Activated CD4-positive, CD25-positive, alpha-beta regulatory T cell treated with anti-CD3 and anti-CD28 coated beads, Interleukin-2, amount 50 U/mL, for 24 hours (primary cell): Measurements from ENCODE around the gene ARL6IP1.
"Not testable (repeated sequence)": the region's sequence is repeated elsewhere in the genome, so short reads cannot be mapped to it uniquely, and the experiment has no call there.

Source experiments
- ATAC-seq, 2 donors: fragments of 150-1000 bp; cut with Tn5 transposase; one replicate each; pipeline ENCODE4 v1.10.0; 2021; ENCODE audit warnings: mild to moderate bottlenecking in 1 of 2, moderate library complexity in 1 of 2

The ARL6IP1 gene

DNA sequence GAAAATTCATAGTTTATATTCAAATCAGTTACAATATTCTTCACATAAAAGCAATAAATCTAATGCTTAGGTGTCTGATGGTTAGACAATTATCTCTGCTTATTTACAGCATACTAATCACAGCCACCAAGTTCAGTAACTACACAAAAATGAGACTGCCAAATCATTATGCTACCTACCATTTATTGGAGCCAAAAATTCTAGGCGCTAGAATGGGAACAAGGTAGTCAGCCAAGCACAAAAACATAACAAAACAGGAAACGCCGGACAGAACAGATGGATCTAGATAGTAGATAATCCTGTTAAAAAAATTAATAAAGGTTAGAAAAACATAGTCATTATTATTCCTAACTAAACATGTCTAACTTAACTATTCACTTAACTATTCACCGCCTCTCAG, 3.6 kb downstream of the ARL6IP1 start:
- no peak for ATAC-seq

DNA sequence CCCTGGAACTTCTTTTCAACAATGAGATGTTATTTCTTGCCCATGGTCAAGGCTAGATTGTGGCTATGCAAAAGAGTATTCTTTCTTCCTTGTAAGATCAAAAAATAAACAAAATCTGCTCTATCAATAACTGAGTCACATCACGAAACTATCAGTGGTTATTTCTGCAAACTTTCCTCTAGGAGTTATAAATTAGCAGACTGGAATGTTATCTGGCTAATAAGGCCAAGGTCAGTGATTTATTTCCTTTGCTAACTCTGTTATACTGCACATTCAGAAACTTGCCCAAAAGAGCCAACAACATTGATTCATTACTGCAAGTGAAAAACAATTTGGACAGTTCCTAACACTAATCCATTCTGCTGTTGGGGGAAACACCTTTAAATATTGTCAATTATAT, 5.0 kb downstream of the ARL6IP1 start:
- ATAC-seq = no peak

DNA sequence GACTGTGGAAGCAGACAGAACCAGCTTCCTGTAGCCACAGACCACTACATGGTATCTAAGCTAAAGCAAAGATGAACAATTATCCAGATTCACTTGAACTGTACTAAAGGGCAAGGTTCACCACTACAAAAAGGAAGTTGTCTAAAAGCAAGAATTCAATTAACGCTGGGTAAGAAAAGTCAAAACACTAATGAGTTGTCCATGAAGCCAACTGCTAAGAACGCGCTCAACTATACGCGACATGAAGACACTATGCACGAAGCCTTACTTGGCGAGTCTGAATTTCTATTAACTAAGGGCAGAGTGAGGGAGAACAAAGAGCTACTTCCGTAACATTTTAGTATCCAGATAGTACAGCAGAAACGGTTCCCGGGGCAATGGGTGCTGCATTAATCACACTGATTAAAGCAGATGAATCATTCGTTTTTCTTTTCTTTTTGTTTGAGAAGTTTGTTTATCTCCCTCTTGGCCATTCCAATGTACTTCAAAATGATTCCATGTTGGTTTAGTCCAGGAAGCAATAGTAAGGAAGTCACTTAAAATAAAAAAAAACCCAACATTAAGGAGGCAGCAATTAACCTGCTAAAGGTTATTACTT, 8.4 kb downstream of the ARL6IP1 start:
- ATAC-seq = no peak

DNA sequence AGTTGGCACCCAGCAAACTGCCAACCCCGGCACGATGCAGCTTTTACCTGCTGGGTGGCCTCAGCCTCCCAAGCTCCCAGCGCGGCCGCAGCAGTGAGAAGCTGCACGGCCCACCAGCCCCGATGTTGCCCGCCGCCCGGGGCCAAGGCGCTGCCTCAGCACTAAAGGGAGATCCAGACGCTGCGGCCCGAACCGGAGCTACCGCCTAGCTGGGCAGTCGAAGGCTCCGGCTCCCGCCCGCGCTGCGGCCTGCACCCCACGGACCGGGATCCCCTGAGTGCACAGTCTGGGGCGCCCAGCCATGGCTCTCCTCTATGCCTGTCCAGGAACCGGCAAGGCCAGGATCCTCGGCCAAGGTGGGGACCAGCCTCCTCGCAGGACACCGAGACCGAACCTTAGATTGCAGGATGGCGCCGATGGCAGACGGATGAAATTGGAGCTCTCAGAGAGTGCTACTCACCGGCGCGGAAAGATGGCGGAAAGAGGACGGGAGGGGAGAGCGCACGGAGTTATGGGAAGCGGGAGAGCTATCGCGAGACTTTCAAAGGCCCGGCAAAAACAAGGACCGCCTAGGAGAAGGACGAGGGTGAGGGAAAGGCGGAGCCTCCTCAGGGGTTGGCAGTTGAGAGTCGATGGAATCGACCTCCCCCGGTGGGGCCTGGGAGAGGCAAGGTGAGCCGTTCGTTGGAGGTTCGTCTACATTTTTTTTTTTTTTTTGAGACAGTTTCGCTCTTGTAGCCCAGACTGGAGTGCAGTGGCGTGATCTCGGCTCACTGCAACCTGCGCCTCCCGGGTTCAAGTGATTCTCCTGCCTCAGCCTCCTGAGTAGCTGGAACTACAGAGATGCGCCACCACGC, 11.3 kb downstream of the ARL6IP1 start, which contains the start of gene RPS15A:
Gene RPS15A (minus strand): TSS at position 485 of the 857 bp plus-strand sequence. CDS start 1,221 bp downstream, outside the sequence.
- ATAC-seq = peak; percentile 95

DNA sequence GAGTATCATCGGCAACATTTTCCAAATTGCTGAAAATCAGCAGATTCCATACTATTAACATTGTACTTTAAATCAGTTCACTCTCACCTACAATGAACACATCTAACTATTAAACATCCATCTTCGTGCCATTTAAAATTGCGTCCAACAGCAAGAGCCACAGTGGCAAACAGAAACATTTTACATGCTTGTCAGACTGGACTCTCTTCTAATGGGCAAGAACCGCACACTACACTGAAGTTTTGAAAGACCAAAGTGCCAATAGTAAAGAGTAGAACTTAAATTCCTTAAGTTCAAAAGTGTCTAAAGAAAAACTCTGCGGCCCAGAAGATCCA, 11.9 kb downstream of the ARL6IP1 start:
- no peak for ATAC-seq

DNA sequence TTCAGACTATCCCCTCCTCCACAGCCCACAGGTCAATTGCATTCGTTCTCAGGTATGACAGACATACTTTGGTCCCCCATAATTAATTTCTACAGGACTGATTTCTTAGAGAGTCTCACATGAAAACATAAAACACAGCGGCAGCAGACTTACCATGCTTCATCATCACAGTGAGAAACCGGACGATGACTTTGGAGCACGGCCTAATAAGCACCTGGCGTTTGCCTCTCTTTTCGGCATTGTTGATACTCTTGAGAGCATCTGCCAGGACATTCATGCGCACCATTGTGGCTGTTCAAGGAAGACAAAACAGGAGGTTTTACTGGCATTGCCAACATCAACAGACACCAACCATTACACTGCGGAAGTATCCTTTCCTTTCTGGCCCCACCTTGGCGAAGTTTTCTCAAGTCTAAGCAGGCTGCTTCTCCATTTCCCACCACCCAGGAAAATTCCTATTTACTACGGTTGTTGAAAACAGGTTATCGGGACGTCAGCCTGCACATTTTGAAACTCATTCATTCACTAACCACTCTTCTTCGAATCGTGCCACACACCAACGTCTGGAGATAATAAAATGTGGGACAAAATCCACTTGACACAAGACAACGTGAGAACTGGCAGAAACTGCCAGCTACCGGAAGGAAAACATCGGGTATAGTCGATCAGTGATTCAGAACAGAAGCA, 12.4 kb downstream of the ARL6IP1 start:
- no peak for ATAC-seq

DNA sequence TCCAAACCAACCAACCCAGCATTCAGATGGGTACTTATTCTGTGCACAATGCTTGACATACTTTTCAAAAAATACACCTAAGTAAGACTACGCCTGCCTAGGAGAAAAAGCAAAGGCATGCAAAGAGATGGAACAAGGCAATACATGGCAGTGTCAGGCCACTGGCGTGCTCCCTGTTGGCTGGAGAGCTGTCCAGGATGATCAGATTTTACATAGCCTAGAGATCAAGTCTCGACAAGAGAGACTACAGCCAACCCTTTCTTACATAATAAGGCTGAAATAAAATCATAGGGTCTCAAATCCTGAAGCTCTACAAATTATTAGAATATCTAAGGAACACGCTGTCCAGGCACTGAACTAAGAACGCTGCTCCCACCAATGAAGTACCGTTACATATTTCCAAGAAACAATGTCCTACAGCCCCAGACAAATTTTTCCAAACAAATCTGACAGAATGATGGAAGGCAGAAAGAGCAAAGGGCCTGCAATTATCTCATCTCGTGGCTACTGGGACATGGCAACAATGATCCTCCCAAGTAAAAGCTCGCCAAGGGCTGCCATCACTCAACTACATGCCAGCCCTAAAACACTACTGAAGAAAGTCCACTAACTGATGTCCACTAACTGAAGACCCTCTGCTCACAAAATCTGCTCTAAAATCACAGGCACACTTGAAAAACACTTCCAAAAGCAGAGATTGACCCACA, 16.3 kb downstream of the ARL6IP1 start:
- no peak for ATAC-seq

DNA sequence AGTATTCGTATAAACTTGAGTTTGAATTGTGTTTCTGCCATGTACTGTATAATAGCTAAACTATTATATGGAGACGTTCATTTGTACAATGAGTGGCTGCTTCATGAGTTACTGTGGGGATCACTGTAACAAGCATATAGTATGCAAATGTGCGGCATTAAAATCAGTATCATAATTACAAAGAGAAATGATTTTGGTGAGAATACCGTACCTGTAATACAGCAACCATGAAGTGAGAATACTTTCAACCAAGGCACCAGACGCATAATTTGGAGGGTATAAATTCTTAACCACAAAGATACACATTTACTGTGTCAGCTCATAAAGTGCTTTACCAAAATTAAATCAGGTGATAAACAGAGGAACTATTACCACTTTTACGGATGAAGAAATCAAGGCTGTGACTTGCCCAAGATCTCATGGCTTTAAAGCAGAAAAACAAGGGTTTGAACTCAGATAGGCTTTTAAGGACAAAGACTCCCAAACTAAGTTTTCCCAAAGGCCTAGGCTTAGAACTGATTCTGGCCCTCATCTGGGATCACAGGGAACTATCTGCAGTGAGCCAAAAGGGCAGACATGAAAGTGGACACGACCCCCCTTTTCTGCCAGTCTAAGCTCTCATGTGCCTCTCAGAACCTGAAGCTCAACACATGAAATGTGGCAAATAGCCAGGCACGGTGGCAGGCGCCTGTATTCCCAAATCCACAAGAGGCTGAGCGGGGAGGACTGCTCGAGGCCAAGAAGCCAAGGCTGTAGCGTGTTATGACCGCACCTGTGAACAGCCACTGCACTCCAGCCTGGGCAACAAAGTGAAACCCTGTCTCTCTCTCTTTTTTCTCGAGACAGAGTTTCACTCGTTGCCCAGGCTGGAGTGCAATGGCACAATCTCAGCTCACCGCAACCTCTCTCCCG, 17.7 kb downstream of the ARL6IP1 start:
- ATAC-seq = peak; percentile 63 to 78

DNA sequence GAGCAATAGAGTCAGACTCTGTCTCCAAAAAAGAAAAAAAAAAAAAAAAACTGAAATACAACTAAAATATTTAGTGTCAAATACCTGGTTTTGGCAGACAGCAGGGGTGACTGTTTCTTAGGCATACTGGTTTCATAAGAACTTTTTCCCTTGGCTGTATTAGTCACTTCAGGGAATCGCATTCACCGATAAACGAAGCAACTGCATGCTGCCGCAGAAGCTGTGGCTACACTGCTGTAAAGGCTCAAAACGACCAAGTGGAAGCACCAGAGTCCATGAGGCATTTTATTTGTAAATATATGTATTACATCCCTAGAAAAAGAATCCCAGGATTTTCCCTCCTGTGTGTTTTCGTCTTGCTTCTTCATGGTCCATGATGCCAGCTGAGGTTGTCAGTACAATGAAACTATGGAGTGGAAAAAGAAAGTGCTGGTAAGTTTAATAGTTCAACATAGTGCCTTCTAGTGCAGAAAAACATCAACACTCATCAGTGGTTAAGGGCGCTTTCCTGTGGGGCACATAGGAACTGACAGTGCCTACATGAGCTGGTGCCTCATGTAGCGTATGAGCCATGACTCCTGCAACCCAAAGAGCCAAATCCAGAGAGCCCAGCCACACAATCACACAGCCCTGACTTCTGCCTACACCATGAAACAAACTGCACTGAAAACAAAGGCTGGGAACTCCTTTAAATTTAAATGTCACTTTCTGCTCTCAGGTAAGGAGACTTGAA, 18.5 kb downstream of the ARL6IP1 start:
- ATAC-seq = peak; percentile 39 to 44

DNA sequence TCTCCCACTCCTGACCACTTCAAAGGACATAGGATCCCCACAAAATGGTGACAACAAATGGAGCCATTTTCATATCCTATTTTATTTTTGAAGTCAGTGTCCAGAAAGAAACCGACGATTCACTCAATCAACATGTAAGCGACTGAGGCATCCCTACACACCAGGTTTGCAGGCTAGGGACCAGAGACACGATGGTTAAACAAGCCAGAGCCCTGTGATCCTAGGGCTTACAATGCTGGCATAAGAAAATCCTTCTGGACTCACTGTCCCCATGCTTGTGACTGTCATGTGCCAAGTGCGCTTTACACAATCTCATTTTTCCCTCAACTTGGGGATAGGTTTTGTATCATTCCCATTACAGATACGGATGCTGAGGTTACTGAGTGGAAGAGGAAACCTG, 20.1 kb downstream of the ARL6IP1 start:
- ATAC-seq = not testable (repeated sequence)

DNA sequence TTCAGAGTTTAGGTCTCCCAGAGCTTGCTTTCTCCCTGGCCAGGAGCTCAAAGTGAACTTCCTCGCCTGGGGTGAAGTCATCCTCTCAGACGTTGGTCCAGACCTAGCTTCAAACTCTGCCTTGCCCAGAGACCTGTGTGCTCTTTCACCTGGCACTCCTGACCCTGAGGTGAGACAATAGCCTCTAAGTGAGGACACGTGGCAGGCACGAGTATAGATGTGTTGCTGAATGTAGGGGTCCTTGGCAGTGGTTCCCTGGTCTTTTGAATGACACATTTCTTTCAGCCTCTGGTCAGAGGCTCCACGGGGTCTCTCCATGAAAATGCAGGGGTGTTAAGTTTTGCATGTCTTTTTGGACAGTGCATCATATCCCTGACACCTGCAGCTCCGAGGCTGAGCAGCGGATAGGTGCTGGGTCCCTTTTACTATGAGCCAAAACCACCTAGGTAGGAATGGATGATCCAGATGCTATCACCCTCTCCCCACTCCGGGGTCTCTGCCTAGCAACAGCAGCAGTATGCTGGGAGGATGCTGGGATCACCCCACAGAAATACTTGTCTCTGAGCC, 20.8 kb downstream of the ARL6IP1 start:
- not testable (repeated sequence) for ATAC-seq

DNA sequence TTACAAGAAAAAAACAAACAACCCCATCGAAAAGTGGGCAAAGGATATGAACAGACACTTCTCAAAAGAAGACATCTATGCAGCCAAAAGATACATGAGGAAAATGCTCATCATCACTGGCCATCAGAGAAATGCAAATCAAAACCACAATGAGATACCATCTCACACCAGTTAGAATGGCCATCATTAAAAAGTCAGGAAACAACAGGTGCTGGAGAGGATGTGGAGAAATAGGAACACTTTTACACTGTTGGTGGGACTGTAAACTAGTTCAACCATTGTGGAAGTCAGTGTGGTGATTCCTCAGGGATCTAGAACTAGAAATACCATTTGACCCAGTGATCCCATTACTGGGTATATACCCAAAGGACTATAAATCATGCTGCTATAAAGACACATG, 23.7 kb downstream of the ARL6IP1 start:
- not testable (repeated sequence) for ATAC-seq

DNA sequence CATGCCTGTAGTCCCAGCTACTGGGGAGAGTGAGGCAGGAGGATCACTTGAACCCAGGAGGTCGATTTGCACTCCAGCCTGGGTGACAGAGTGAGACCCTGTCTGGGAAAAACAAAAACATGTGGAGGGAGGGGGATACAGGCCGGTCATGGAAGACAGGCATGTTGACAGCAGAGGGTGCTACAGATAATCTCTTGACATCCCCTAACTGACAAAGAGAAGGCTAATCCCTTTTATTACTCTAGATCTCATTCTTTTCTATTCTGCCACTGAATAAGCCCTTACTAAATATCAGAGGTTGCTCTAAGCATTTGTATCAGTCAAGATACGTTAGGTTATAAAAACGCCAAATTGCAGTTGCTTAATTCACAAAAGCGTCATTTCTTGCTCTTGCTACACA, 25.0 kb downstream of the ARL6IP1 start:
- not testable (repeated sequence) for ATAC-seq

DNA sequence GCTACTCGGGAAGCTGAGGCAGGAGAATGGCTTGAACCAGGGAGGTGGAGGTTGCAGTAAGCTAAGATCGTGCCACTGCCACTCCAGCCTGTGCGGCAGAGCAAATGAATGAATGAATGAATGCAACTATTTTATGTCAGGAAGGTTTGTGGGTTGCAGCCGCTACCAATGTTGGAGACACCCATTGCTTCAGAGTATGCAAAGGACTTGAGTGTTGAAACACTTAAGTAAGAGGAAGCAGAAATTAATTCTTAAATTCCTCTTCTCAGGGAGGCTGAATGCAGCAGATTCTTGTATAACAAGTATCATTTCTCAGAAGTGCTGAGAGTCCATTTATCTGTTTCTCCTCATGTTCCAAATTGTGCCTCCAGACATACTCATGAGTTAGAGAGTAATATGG, 26.7 kb downstream of the ARL6IP1 start:
- not testable (repeated sequence) for ATAC-seq

DNA sequence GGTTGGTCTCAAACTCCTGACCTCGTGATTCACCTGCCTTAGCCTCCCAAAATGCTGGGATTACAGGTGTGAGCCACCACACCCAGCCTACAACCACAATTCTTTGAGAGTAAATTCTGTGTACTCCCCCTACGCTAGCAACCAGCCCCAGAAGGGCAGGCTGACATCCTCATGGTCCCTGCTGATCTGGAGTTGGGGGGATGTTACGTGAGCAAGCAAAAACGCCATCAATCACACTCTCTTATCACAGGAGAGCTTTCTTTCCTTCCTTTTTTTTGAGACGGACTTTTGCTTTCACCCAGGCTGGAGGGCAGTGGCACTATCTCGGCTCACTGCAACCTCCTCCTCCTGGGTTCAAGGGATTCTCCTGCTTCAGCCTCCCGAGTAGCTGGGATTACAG, 29.2 kb downstream of the ARL6IP1 start:
- ATAC-seq = not testable (repeated sequence)

DNA sequence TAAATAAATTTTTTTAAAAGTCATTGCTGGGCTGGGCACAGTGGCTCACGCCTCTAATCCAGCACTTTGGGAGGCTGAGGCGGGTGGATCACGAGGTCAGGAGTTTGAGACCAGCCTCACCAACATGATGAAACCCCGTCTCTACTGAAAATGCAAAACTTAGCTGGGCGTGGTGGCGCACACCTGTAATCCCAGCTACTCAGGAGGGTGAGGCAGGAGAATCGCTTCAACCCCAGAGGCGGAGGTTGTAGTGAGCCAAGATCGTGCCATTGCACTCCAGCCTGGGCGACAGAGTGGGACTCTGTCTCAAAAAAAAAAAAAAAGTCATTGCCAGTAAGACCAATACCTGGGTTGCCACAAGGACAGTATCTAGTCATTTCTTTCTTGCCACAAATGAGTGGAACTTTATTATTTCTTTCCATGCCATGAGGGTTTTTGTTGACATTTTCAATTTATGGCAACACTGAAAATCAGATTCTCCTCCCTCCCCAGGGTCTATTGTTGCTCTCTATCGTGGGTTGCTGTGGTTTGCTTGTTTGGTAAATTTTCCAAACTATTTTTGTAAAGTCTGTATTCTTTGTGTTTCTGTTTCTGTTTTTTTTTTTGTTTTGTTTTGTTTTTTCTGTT, 30.9 kb downstream of the ARL6IP1 start:
- peak; percentile 32 to 50 for ATAC-seq

DNA sequence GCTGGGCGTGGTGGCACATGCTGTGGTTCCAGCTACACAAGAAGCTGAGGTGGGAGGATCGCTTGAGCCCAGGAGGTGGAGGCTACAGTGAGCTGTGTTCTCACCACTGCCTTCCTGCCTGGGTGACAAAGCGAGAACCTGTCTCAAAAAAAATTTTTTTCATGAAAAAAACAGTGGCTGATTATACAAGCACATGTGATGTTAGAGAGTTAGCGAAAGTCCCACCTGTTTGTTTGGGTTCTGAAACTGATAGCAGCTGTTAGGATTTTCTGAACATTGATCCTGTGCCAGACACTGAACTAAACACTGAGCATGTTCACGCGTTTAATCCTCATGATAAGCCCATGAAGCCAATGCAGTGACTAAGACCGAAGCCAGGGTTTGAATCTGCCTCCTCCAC, 34.1 kb downstream of the ARL6IP1 start:
- peak; percentile 40 to 48 for ATAC-seq

DNA sequence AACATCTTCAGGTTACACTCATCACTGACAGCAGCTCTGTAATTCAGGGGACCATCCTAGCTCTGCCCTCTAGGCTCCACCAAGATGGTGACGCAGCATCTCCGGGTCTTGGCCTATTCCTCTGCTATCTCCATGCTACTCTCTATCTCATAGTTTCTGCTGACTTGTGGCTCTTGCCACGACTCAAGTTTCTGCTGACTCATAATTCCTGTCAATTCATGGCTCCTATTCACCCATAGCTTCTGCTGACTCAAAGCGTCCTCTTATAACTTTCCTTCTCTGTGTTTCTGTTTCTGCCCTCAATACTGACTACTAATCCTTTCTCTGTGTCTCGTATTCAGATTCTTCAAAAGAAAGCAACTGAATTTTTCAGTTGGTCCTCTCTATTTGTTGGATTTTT, 38.6 kb downstream of the ARL6IP1 start:
- ATAC-seq = peak; percentile 82 to 88

DNA sequence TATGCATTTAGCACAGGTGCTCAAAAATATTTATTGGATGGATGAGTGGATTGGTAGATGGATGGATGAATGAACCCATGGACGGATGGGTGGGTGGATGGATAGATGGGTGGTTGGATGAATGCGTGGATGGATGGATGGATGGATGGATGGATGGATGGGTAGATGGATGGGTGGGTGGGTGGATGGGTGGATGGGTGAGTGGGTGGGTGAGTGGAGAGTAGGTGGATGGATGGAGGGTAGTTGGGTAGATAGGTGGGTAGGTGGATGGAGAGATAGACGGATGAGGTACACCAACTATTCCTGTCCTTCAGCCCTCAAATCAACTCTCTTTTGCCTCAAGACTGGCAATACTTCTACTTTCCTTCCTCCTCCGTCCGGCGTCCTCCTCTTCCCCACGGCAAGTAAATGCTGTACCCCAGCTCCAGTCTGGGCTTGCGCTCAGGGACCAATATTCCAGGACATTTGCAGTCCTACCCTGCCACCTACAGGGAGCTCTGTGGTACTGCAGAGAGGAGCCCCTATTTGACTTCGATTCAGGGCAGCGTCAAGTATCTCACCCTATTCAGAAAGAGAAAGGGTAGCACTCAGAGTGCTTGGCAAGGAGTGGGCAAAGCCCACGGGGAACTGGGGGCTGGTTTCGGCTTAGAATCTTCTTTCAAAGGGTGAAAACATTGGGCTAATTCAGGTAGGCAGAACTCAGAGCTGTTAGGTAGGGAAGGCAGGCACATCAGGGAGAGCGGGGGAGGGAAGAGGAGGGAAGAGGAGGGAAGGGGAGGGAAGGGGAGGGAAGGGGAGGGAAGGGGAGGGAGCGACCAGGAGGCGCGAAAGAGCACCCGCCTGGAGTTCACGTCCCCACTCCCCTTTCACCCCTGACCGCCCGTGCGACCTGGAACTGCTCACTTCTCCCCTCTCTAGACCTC, 41.5 kb downstream of the ARL6IP1 start:
- peak; percentile 64 to 67 for ATAC-seq
